Measurements from ENCODE around the gene CLASRP. TPM values are rescaled to one million over a fixed set of nuclear protein-coding genes. Genes with fewer than 3 reads are reported as not detected.
A peak's percentile ranks its signal among the peaks of the same experiment; 100 is the strongest.

CLASRP gene
- total RNA-seq, 1 donor from 2014 or later, result 7.8 TPM

DNA sequence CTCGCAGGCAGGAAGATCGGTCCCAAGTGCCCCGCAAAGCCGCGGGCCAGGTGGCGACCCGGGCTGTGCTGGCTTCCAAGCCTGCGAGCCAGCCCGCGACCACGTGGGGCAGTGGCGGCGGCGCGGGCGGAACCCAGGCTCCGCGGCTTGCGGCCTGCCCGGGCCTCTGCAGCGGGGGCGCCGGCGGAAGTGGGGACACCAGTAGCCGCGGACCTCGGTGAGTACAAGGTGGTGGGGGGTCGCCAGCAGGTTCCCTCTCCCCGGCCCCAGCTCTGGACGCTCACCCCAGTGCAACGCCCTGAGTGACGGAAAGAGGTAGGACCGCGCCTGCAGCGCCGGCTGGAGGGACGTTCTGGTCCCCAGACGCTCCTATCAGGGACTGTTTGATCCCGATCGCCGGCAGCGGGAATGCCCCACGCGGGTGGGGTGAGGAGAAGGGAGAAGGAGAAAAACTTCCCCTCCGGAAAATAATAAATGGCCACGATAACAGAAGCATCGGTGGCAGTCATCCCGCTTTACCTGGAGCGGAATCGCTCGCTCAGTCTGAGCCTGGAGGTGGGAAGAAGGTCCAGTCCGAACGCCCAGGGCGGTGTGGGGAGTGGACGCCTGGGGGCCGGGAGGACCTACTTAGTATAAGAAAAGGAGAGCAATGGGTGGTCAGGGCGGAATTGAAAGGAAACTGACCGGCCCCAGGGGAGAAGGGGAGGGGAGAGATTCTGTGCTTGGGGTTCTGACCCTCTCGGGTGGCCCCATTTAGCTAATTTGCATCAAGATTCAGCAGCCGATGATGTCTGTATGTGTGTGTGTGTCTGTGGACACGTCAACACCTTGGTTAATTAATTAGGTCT lies 40.4 kb downstream of the CLASRP start, which contains the start of gene GEMIN7:
Gene GEMIN7, plus strand, starts transcription at position 198 of the 848 bp plus-strand sequence. CDS start 10,855 bp downstream, outside the sequence.
- no peaks in the 10 kb centered on the region for H3K27me3 ChIP-seq (ENCODE audit: control insufficient read depth in 3 of 3, insufficient read depth in 3 of 3, low read length in 3 of 3)
- H3K9ac ChIP-seq (ENCODE audit: low read depth in 1 of 3, low read length in 3 of 3), result peak within 1 kb of the TSS; percentile 98 to 99 (median 99)
- peaks cover 22 to 39% (median 23%) of the 10 kb centered on the region in 3 donors for H3K4me1 ChIP-seq (ENCODE audit: control insufficient read depth in 3 of 3, insufficient read depth in 3 of 3, low read length in 3 of 3)
- peak within 1 kb of the TSS; percentile 93 to 99 (median 96) for H3K4me3 ChIP-seq (ENCODE audit: low read length in 3 of 3)
- H3K36me3 ChIP-seq (ENCODE audit: control insufficient read depth in 3 of 3, insufficient read depth in 3 of 3, low read length in 3 of 3), result peaks cover 11 to 13% (median 11%) of the 10 kb centered on the region in 3 donors
- no peaks in the 10 kb centered on the region for H3K9me3 ChIP-seq (ENCODE audit: control insufficient read depth in 3 of 3, low read length in 3 of 3)
- peak within 1 kb of the TSS; percentile 84 for H3K27ac ChIP-seq (ENCODE audit: low read depth, low read length)

DNA sequence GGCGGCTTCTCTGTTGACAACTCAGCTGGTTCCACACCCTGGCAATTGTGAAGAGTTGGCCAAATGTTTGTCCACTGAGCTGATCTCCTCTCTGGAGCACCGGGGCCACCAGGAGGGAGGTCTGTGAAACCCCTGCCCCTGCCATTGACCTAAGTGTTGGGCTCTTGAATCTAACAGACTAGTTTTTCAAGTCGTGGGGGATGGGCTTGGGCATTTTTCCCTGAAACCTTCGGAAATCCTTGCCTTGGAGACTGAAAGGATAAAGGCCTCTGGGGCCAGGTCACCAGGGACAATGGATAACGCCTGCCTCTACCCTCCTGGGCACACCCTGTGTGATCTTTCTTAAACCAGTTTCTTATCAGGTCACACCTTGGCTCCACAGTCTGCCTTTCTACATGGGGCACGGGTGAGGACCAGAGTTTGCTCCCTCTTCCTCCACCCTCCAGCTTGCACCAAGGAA lies 41.1 kb downstream of the CLASRP start:
- H3K4me3 ChIP-seq (ENCODE audit: low read length in 3 of 3), result peak overlapping the region; percentile 93 to 99 (median 96)

DNA sequence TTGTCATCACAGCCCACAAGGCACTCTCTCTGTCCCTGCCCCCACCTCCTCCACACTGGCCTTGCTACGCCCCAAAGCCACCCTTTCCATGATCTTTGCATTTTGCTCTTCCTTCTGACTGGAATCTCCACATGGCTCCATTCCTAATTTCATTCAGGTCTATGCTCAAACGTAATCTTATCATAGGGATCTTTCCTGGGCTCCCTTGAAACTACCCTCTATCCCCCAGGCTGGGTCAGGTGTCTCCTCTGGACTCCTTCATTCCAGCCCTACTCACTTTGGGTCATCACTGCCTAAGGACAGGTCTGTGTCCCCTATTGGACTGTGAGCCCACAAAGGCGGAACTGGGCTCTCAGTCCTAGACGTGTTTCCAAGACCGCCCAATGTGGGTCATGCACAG lies 43.3 kb downstream of the CLASRP start:
- H3K36me3 ChIP-seq (ENCODE audit: control insufficient read depth in 3 of 3, insufficient read depth in 3 of 3, low read length in 3 of 3), result peaks cover 14 to 23% (median 17%) of the 10 kb centered on the region in 3 donors
- H3K4me1 ChIP-seq (ENCODE audit: control insufficient read depth in 3 of 3, insufficient read depth in 3 of 3, low read length in 3 of 3), result peaks cover 12 to 26% (median 16%) of the 10 kb centered on the region in 3 donors
- no peak overlapping the region for H3K27ac ChIP-seq (ENCODE audit: low read depth, low read length)
- no peaks in the 10 kb centered on the region for H3K27me3 ChIP-seq (ENCODE audit: control insufficient read depth in 3 of 3, insufficient read depth in 3 of 3, low read length in 3 of 3)
- H3K9me3 ChIP-seq (ENCODE audit: control insufficient read depth in 3 of 3, low read length in 3 of 3), result no peaks in the 10 kb centered on the region
- no peak overlapping the region for H3K4me3 ChIP-seq (ENCODE audit: low read length in 3 of 3)
- H3K9ac ChIP-seq (ENCODE audit: low read depth in 1 of 3, low read length in 3 of 3), result no peak overlapping the region

More for the DNA sequence above, 41.1 kb downstream of the CLASRP start:
- no peaks in the 10 kb centered on the region for H3K27me3 ChIP-seq (ENCODE audit: control insufficient read depth in 3 of 3, insufficient read depth in 3 of 3, low read length in 3 of 3)
- peaks cover 22 to 39% (median 23%) of the 10 kb centered on the region in 3 donors for H3K4me1 ChIP-seq (ENCODE audit: control insufficient read depth in 3 of 3, insufficient read depth in 3 of 3, low read length in 3 of 3)
- H3K27ac ChIP-seq (ENCODE audit: low read depth, low read length), result peak overlapping the region; percentile 84
- H3K9ac ChIP-seq (ENCODE audit: low read depth in 1 of 3, low read length in 3 of 3), result peak overlapping the region; percentile 98 to 99 (median 99)
- H3K36me3 ChIP-seq (ENCODE audit: control insufficient read depth in 3 of 3, insufficient read depth in 3 of 3, low read length in 3 of 3), result peaks cover 11 to 13% (median 11%) of the 10 kb centered on the region in 3 donors
- no peaks in the 10 kb centered on the region for H3K9me3 ChIP-seq (ENCODE audit: control insufficient read depth in 3 of 3, low read length in 3 of 3)

DNA sequence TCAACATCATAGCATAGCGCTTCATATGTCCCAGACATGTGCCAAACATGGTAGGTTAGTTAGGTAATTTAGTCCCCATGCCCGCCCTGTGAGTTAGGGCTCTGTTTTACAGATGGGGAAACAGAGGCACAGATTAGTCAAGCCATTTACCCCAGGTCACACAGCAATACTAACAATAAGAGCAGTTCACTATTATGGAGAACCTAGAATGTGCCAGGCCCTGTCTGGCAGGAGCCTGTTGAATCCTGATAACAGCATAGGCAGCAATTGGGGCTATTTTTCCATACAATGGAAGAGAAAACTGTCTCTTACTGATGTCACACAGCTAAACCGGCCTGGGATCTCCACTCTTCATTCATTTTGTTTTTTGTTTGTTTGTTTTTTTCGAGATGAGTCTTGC lies 47.6 kb downstream of the CLASRP start:
- Histone ChIP-seq H3K36me3 (ENCODE audit: control insufficient read depth in 3 of 3, insufficient read depth in 3 of 3, low read length in 3 of 3) (peaks cover 20 to 32% (median 22%) of the 10 kb centered on the region in 3 donors), H3K27me3 (ENCODE audit: control insufficient read depth in 3 of 3, insufficient read depth in 3 of 3, low read length in 3 of 3) (no peaks in the 10 kb centered on the region), H3K9ac (ENCODE audit: low read depth in 1 of 3, low read length in 3 of 3) (no peak overlapping the region), H3K4me1 (ENCODE audit: control insufficient read depth in 3 of 3, insufficient read depth in 3 of 3, low read length in 3 of 3) (peaks cover 8 to 16% (median 8%) of the 10 kb centered on the region in 3 donors), H3K9me3 (ENCODE audit: control insufficient read depth in 3 of 3, low read length in 3 of 3) (no peaks in the 10 kb centered on the region), H3K27ac (ENCODE audit: low read depth, low read length) (no peak overlapping the region), H3K4me3 (ENCODE audit: low read length in 3 of 3) (no peak overlapping the region)

DNA sequence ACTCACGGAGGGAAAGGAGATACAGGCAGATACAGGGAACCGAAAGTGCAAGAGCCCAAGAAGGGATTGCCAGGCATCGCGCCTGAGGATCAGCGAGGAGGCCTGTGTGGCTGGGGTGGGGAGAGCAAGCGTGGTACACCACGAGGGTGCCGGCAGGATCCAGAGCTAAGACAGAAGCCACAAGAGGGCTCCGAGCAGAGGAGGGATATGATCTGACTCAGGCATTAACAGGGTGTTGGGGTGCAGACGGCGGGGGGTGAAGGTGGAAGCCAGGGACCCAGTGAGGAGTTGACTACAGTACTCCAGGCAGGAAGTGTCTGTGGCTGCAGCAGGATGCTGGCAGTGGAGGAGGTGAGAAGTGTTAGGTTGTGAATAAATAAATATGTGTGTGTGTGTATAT lies 48.7 kb downstream of the CLASRP start:
- H3K36me3 ChIP-seq (ENCODE audit: control insufficient read depth in 3 of 3, insufficient read depth in 3 of 3, low read length in 3 of 3), result peaks cover 12 to 21% (median 14%) of the 10 kb centered on the region in 3 donors
- H3K9ac ChIP-seq (ENCODE audit: low read depth in 1 of 3, low read length in 3 of 3), result no peak overlapping the region
- no peaks in the 10 kb centered on the region for H3K27me3 ChIP-seq (ENCODE audit: control insufficient read depth in 3 of 3, insufficient read depth in 3 of 3, low read length in 3 of 3)
- peaks cover 10 to 17% (median 11%) of the 10 kb centered on the region in 3 donors for H3K4me1 ChIP-seq (ENCODE audit: control insufficient read depth in 3 of 3, insufficient read depth in 3 of 3, low read length in 3 of 3)
- no peaks in the 10 kb centered on the region for H3K9me3 ChIP-seq (ENCODE audit: control insufficient read depth in 3 of 3, low read length in 3 of 3)
- no peak overlapping the region for H3K4me3 ChIP-seq (ENCODE audit: low read length in 3 of 3)
- H3K27ac ChIP-seq (ENCODE audit: low read depth, low read length), result no peak overlapping the region

DNA sequence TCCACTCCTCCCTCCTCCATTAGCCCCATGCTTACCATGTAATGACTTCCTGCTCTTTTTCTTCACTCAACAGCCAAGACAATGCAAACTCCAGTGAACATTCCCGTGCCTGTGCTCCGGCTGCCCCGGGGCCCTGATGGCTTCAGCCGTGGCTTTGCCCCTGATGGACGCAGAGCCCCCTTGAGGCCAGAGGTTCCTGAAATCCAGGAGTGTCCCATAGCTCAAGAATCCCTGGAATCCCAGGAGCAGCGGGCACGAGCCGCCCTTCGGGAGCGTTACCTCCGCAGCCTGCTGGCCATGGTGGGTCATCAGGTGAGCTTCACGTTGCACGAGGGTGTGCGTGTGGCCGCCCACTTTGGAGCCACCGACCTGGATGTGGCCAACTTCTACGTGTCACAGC lies 51.2 kb downstream of the CLASRP start:
- no peak overlapping the region for H3K27ac ChIP-seq (ENCODE audit: low read depth, low read length)
- H3K9ac ChIP-seq (ENCODE audit: low read depth in 1 of 3, low read length in 3 of 3), result no peak overlapping the region
- H3K4me1 ChIP-seq (ENCODE audit: control insufficient read depth in 3 of 3, insufficient read depth in 3 of 3, low read length in 3 of 3), result peaks cover 26 to 34% (median 26%) of the 10 kb centered on the region in 3 donors
- H3K36me3 ChIP-seq (ENCODE audit: control insufficient read depth in 3 of 3, insufficient read depth in 3 of 3, low read length in 3 of 3), result peaks cover 10 to 21% (median 11%) of the 10 kb centered on the region in 3 donors
- H3K4me3 ChIP-seq (ENCODE audit: low read length in 3 of 3), result no peak overlapping the region
- H3K27me3 ChIP-seq (ENCODE audit: control insufficient read depth in 3 of 3, insufficient read depth in 3 of 3, low read length in 3 of 3), result no peaks in the 10 kb centered on the region
- H3K9me3 ChIP-seq (ENCODE audit: control insufficient read depth in 3 of 3, low read length in 3 of 3), result no peaks in the 10 kb centered on the region

DNA sequence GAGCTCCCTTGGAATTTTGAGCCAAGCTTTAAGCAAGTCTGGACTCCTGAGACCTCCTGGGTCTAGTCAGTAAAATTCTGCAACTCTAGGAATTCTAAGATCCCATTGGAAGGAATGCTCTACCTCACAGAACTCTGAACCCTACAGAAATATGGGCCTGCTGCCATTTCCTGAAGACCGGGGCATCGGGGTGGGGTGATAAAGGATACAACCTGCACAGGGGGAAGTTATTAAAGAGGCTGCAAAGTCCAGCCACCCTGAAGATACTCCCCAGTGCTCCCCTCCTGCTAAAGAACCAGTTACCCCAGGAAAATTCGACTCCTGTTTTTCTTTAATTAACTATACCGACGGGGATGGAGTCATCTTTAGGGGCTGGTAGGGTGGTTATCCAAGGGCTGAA lies 51.8 kb downstream of the CLASRP start:
- Histone ChIP-seq H3K27ac (ENCODE audit: low read depth, low read length) (peak overlapping the region; percentile 0), H3K9me3 (ENCODE audit: control insufficient read depth in 3 of 3, low read length in 3 of 3) (no peaks in the 10 kb centered on the region), H3K4me3 (ENCODE audit: low read length in 3 of 3) (peak overlapping the region in 1 of 3 donors; percentile 78)

DNA sequence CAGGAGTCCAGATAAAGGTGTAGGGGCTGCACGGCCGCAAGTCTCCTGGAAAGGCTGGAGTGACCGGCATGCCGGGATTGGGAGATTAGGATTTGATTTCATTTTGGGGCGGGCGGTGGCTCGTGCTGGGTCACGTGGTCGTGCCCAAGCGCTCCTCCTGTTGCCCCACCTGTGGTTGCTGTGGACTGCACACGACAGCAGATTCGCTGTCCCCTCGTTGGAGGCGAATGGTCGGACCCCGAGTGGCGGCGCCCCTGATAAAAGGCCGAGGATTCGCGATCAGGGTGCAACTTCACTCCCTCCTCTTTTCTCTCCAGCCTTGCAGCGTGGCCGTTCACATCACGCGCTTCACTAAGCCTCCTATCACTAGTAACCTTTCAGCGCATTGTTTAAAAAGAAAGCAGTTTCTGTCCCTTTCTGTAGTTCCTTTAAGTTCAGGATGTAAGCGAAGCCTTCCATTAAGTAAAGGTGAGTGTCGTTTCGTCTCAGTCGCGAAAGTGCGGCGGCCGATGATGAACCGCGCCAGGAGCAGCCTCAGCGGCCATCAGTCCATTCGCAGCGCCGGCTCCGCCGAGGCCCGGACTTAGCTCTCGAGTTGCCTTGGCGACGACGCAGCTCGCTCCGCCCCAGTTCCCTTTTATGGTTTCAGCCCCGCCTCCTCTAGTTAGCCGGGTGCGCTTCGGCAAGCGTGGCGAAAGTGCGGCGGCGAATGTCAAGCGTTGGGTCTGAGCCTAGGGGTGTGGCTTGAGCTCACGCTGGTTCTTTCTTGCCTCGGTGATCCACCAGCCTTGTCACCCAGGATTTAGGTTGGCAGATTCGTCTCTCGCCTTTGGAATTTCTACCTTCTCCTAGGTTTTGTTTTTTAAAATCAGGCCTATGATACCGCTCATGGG lies 52.4 kb downstream of the CLASRP start:
- H3K27me3 ChIP-seq (ENCODE audit: control insufficient read depth in 3 of 3, insufficient read depth in 3 of 3, low read length in 3 of 3), result no peaks in the 10 kb centered on the region
- H3K4me1 ChIP-seq (ENCODE audit: control insufficient read depth in 3 of 3, insufficient read depth in 3 of 3, low read length in 3 of 3), result peaks cover 38 to 45% (median 38%) of the 10 kb centered on the region in 3 donors
- H3K4me3 ChIP-seq (ENCODE audit: low read length in 3 of 3), result peak overlapping the region; percentile 78 to 91 (median 90)
- H3K27ac ChIP-seq (ENCODE audit: low read depth, low read length), result peak overlapping the region; percentile 95
- peaks cover 7 to 14% (median 8%) of the 10 kb centered on the region in 3 donors for H3K36me3 ChIP-seq (ENCODE audit: control insufficient read depth in 3 of 3, insufficient read depth in 3 of 3, low read length in 3 of 3)
- H3K9me3 ChIP-seq (ENCODE audit: control insufficient read depth in 3 of 3, low read length in 3 of 3), result no peaks in the 10 kb centered on the region
- peak overlapping the region; percentile 76 to 96 (median 91) for H3K9ac ChIP-seq (ENCODE audit: low read depth in 1 of 3, low read length in 3 of 3)

More for the DNA sequence above, 51.8 kb downstream of the CLASRP start:
- peaks cover 7 to 15% (median 8%) of the 10 kb centered on the region in 3 donors for H3K36me3 ChIP-seq (ENCODE audit: control insufficient read depth in 3 of 3, insufficient read depth in 3 of 3, low read length in 3 of 3)
- peak overlapping the region in 1 of 3 donors; percentile 57 for H3K9ac ChIP-seq (ENCODE audit: low read depth in 1 of 3, low read length in 3 of 3)
- H3K27me3 ChIP-seq (ENCODE audit: control insufficient read depth in 3 of 3, insufficient read depth in 3 of 3, low read length in 3 of 3), result no peaks in the 10 kb centered on the region
- peaks cover 31 to 38% (median 31%) of the 10 kb centered on the region in 3 donors for H3K4me1 ChIP-seq (ENCODE audit: control insufficient read depth in 3 of 3, insufficient read depth in 3 of 3, low read length in 3 of 3)

All from skeletal muscle tissue (tissue), 4 donors.